Choroid plexus epithelial cell (primary cell): ENCODE results near the gene ATP10A.

ENCODE experiments used
- DNase-seq: peaks from one replicate; pipeline ENCODE4 v3.0.0-alpha.2; 2010; ENCODE audit warnings: low read depth
- H3K4me3 ChIP-seq: 2 replicates; pipeline ENCODE4 v1.5.1; 2011; ENCODE audit warnings: low read depth, mild to moderate bottlenecking, control low read depth, low read length, moderate library complexity
- TF ChIP-seq, protein P1 (sequence below): conservative IDR thresholded peaks from 2 replicates; pipeline ENCODE4 v1.5.1; 2011; ENCODE audit warnings: low read depth, mild to moderate bottlenecking, control low read depth, inconsistent platforms, low read length, moderate library complexity

The ATP10A gene

GRCh38 chr15:25711164-25711563 is 152.0 kb downstream of the ATP10A start:
- no peak overlapping the region for H3K4me3 ChIP-seq
- no peak for DNase-seq
- TF ChIP-seq, protein P1, sequence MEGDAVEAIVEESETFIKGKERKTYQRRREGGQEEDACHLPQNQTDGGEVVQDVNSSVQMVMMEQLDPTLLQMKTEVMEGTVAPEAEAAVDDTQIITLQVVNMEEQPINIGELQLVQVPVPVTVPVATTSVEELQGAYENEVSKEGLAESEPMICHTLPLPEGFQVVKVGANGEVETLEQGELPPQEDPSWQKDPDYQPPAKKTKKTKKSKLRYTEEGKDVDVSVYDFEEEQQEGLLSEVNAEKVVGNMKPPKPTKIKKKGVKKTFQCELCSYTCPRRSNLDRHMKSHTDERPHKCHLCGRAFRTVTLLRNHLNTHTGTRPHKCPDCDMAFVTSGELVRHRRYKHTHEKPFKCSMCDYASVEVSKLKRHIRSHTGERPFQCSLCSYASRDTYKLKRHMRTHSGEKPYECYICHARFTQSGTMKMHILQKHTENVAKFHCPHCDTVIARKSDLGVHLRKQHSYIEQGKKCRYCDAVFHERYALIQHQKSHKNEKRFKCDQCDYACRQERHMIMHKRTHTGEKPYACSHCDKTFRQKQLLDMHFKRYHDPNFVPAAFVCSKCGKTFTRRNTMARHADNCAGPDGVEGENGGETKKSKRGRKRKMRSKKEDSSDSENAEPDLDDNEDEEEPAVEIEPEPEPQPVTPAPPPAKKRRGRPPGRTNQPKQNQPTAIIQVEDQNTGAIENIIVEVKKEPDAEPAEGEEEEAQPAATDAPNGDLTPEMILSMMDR, result no peak

- TF ChIP-seq, protein P1, result peak; percentile 24
- DNase-seq, result no peak
Observed at GRCh38 chr15:25710184-25710583, 152.9 kb downstream of the ATP10A start.

DNA sequence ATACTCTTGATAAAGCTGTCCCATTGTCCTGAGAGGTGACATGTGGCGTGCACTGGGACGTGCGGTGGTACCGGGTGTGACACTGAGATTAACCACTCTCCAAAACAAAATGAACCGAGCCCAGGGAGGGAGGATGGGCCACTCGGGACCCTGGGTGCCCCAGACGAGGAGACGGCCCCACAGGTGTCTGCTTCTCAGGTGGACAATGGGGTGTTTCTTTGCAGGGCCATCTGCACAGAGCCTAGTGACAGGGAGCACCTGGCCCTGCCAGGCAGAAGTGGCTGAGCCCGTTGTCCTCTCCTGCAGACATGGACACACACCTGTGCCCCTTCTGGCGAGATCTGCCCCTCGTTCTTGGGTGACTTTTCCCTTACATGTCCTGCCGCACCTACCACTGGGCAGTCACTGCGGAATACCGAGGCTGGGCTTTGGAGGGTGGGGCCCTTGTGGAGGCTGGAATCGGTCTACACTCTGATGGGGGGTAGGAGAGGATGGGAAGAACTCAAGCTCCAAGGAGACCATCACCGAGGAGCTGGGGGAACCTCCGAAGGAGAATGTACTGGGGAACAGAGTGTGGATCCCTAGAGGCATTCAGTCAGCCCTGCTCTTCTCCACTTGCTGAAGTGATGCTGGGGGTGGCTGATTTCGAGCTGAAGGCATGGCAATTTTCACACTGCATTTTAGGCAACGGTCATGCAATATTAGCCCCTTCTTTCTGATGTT is 153.5 kb downstream of the ATP10A start:
- TF ChIP-seq, protein P1, result no peak
- H3K4me3 ChIP-seq, result no peak overlapping the region

More at GRCh38 chr15:25710184-25710583, 152.9 kb downstream of the ATP10A start:
- H3K4me3 ChIP-seq, result no peak overlapping the region

DNA sequence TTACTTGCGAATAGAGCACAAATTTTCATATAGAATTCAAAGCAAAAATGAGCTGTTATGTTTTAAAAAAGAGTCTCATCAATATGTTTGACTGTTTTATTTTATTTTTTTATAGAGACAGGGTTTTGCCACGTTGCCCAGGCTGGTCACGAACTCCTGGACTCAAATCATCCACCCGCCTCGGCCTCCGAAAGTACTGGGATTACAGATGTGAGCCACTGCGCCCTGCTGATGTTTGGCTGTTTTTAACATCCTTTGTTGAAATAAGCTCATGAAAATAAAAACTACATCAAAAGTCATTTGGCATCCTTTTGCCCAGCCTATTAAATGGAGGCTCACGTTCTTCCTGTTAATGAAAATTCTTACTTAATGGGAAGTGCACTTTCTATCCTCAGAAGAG is 154.7 kb downstream of the ATP10A start:
- TF ChIP-seq, protein P1, result no peak

More for the DNA sequence above, 153.5 kb downstream of the ATP10A start:
- no peak for DNase-seq

GRCh38 chr15:25707656-25708365 is 155.3 kb downstream of the ATP10A start:
- TF ChIP-seq, protein P1, result no peak
- no peak overlapping the region for H3K4me3 ChIP-seq
- no peak for DNase-seq

More for the DNA sequence above, 154.7 kb downstream of the ATP10A start:
- H3K4me3 ChIP-seq, result no peak overlapping the region
- no peak for DNase-seq

DNA sequence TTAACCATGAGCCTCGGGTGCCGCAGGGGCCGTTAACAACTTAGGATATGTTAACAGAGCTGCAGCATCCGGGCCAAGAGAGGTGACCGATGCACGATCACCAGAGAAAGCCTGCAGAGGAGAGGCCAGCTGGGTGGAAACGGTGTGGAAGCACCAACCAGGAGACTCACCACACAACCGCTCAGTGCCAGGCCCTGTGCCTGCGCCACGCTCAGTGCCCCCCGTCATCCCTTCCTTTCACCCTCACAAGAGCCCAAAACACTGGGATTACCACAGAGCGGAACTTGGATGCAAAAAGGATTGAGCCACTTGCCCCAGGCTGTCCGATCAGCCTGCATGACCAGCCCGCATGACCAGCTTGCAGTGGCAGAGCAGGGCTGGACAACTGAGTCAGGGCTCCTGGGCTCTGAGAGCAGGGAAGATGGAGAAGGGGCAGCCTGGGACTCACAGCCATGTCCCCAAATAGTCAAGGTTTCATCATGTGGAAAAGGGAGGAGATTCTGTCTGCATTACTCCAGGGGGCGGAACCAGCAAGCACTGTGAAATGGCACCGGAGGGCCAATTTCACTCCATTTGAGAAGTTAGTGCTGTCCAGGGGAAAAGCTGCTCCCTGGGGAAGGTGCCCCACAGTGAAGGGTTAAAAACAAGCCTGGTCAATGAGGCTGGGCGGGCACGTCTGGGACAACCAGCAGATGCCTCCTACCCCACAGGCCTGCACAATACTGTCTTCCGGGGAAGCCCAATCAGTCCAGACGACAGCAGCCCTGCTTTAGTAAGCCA is 156.8 kb downstream of the ATP10A start:
- TF ChIP-seq, protein P1, result no peak
- DNase-seq, result no peak
- H3K4me3 ChIP-seq, result no peak overlapping the region
